Panc1 (cell line): Measurements from ENCODE around the gene GLI3.

ENCODE experiments used
- POLR2AphosphoS5 ChIP-seq: IDR thresholded peaks from 2 replicates; pipeline ENCODE4 v1.6.1; 2012; ENCODE audit warnings: mild to moderate bottlenecking, low read depth, low read length, moderate library complexity
- SIN3A ChIP-seq: IDR thresholded peaks from 2 replicates; pipeline ENCODE4 v1.6.1; 2012; ENCODE audit warnings: low read depth, mild to moderate bottlenecking, low read length, moderate library complexity, borderline replicate concordance; ENCODE audit not compliant: insufficient read depth
- TCF7L2 ChIP-seq: IDR thresholded peaks from 2 replicates; pipeline ENCODE4 v1.6.1; 2011; ENCODE audit warnings: mild to moderate bottlenecking, low read depth, low read length, inconsistent platforms
- TF ChIP-seq, protein P1 (sequence below): fragments of 450-650 bp; IDR thresholded peaks from 2 replicates; pipeline ENCODE4 v1.5.1; 2017; ENCODE audit warnings: mild to moderate bottlenecking
- TF ChIP-seq, protein P2 (sequence below), 2 experiments: IDR thresholded peaks; 2 replicates each; pipeline ENCODE4 v1.6.1; 2011 to 2012; ENCODE audit warnings: low read depth in 2 of 2, control low read depth in 1 of 2, low read length in 1 of 2, mild to moderate bottlenecking in 1 of 2, moderate library complexity in 1 of 2; ENCODE audit not compliant: insufficient read depth in 1 of 2

DNA sequence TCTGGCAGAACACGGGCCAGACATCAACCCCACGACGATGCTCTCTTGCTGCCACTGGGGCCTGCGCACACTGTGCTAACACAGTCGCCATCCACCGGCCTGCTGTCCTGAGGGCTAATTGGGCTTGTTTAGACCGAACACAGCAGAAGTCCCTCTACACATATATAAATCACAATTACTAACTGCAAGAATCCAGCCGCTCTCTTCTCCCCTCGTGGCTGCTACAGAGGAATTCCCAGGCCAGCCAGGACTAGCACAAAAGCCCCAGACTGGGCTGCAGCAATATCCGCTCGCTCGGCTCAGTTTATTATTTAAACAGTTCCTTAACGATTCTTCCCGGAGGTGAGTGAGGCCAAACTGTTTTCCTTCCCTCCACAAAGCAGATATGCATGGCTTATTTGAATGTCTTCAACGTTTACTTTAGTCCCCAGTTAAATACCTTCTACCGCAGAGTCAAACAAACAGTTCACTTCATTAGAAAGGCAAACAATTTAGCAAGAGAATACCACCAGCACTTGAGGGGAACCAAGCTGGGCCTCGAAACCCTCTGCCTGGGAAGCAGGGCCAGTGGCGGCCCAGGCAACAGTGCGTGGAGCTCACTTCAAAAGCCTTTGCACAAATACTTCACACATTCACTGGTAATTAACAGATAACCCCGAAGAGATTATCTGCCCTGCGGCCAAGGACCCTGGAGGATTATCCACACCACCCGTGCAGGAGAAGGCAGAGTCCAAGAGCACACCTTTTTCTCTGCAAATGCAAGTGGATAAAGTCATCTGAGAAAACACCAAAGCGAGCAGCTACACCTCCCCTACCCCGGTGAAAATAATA is 145.3 kb downstream of the GLI3 start:
- TF ChIP-seq, protein P1, sequence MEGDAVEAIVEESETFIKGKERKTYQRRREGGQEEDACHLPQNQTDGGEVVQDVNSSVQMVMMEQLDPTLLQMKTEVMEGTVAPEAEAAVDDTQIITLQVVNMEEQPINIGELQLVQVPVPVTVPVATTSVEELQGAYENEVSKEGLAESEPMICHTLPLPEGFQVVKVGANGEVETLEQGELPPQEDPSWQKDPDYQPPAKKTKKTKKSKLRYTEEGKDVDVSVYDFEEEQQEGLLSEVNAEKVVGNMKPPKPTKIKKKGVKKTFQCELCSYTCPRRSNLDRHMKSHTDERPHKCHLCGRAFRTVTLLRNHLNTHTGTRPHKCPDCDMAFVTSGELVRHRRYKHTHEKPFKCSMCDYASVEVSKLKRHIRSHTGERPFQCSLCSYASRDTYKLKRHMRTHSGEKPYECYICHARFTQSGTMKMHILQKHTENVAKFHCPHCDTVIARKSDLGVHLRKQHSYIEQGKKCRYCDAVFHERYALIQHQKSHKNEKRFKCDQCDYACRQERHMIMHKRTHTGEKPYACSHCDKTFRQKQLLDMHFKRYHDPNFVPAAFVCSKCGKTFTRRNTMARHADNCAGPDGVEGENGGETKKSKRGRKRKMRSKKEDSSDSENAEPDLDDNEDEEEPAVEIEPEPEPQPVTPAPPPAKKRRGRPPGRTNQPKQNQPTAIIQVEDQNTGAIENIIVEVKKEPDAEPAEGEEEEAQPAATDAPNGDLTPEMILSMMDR = no peak
- TF ChIP-seq POLR2AphosphoS5 (peak; percentile 74), TCF7L2 (peak; percentile 85), SIN3A (no peak)
- TF ChIP-seq, protein P2, sequence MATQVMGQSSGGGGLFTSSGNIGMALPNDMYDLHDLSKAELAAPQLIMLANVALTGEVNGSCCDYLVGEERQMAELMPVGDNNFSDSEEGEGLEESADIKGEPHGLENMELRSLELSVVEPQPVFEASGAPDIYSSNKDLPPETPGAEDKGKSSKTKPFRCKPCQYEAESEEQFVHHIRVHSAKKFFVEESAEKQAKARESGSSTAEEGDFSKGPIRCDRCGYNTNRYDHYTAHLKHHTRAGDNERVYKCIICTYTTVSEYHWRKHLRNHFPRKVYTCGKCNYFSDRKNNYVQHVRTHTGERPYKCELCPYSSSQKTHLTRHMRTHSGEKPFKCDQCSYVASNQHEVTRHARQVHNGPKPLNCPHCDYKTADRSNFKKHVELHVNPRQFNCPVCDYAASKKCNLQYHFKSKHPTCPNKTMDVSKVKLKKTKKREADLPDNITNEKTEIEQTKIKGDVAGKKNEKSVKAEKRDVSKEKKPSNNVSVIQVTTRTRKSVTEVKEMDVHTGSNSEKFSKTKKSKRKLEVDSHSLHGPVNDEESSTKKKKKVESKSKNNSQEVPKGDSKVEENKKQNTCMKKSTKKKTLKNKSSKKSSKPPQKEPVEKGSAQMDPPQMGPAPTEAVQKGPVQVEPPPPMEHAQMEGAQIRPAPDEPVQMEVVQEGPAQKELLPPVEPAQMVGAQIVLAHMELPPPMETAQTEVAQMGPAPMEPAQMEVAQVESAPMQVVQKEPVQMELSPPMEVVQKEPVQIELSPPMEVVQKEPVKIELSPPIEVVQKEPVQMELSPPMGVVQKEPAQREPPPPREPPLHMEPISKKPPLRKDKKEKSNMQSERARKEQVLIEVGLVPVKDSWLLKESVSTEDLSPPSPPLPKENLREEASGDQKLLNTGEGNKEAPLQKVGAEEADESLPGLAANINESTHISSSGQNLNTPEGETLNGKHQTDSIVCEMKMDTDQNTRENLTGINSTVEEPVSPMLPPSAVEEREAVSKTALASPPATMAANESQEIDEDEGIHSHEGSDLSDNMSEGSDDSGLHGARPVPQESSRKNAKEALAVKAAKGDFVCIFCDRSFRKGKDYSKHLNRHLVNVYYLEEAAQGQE (IDR thresholded peaks at IDR 0.05; ENCODE audit: insufficient read depth in 1 of 2, low read depth in 2 of 2, low read length in 1 of 2) = no peak
